Mesothelial cell of epicardium (in vitro differentiated cells): ENCODE measurements around the gene SYT5. TPM values are rescaled to one million over a fixed set of nuclear protein-coding genes. Genes with fewer than 3 reads are reported as not detected.

Experiments used
- DNase-seq, 2 experiments: peaks; one replicate each; pipeline ENCODE4 v3.0.0; 2021; ENCODE audit warnings: low spot score in 2 of 2; ENCODE audit not compliant: unreplicated experiment in 2 of 2
- H3K27ac Mint-ChIP-seq: 2 replicates; pipeline ENCODE4 v1.8.0; 2021; ENCODE audit warnings: mixed read lengths
- H3K27me3 Mint-ChIP-seq: 2 replicates; pipeline ENCODE4 v1.8.0; 2021; ENCODE audit warnings: low read depth, mixed read lengths
- H3K36me3 Mint-ChIP-seq: 2 replicates; pipeline ENCODE4 v1.8.0; 2021; ENCODE audit warnings: mixed read lengths
- H3K4me1 Mint-ChIP-seq: 2 replicates; pipeline ENCODE4 v1.8.0; 2021; ENCODE audit warnings: mixed read lengths
- H3K4me3 Mint-ChIP-seq: 2 replicates; pipeline ENCODE4 v1.8.0; 2021; ENCODE audit warnings: mild to moderate bottlenecking, moderate library complexity, mixed read lengths
- H3K9me3 Mint-ChIP-seq: 2 replicates; pipeline ENCODE4 v1.8.0; 2021; ENCODE audit warnings: mixed read lengths
- CTCF ChIP-seq: fragments of 200-600 bp; sonication (generic); IDR thresholded peaks from one replicate; pipeline ENCODE4 v1.5.0; 2021; ENCODE audit warnings: antibody characterized with exemption; ENCODE audit not compliant: unreplicated experiment
- total RNA-seq: library from RNA; stranded (reverse); gene quantifications from 3 replicates; pipeline ENCODE4 v1.2.1, GENCODE V29; 2021

SYT5 gene
- total RNA-seq, 1 donor from 2014 or later, result 0.67 TPM

- TF ChIP-seq CTCF, result no peak
- Mint-ChIP-seq H3K27me3 (peaks cover 70% of the 10 kb centered on the region), H3K27ac (no peak overlapping the region), H3K9me3 (no peaks in the 10 kb centered on the region), H3K4me1 (peaks cover 15% of the 10 kb centered on the region), H3K4me3 (no peak overlapping the region), H3K36me3 (no peaks in the 10 kb centered on the region)
- no peak for DNase-seq
Observed at GRCh38 chr19:55160986-55161365, 19.1 kb downstream of the SYT5 start.

- TF ChIP-seq CTCF, result peak; percentile 87
- Mint-ChIP-seq H3K9me3 (no peaks in the 10 kb centered on the region), H3K27me3 (peaks cover 68% of the 10 kb centered on the region), H3K36me3 (no peaks in the 10 kb centered on the region), H3K4me1 (peaks cover 15% of the 10 kb centered on the region), H3K4me3 (no peak overlapping the region), H3K27ac (peak overlapping the region; percentile 32)
- DNase-seq, result peak; percentile 89 to 93
Observed at GRCh38 chr19:55160128-55160985, 19.7 kb downstream of the SYT5 start.

GRCh38 chr19:55158848-55159749 lies 21.0 kb downstream of the SYT5 start:
- H3K4me3 Mint-ChIP-seq, result no peak overlapping the region
- H3K9me3 Mint-ChIP-seq, result no peaks in the 10 kb centered on the region

GRCh38 chr19:55158423-55158822 lies 21.7 kb downstream of the SYT5 start:
- H3K4me1 Mint-ChIP-seq, result peaks cover 15% of the 10 kb centered on the region
- H3K36me3 Mint-ChIP-seq, result no peaks in the 10 kb centered on the region
- H3K27ac Mint-ChIP-seq, result no peak overlapping the region
- peaks cover 72% of the 10 kb centered on the region for H3K27me3 Mint-ChIP-seq
- no peak overlapping the region for H3K4me3 Mint-ChIP-seq
- H3K9me3 Mint-ChIP-seq, result no peaks in the 10 kb centered on the region
- TF ChIP-seq CTCF, result no peak
- DNase-seq, result no peak

More at GRCh38 chr19:55158848-55159749, 21.0 kb downstream of the SYT5 start:
- H3K36me3 Mint-ChIP-seq, result no peaks in the 10 kb centered on the region
- H3K27ac Mint-ChIP-seq, result no peak overlapping the region
- H3K4me1 Mint-ChIP-seq, result peaks cover 15% of the 10 kb centered on the region
- peaks cover 73% of the 10 kb centered on the region for H3K27me3 Mint-ChIP-seq
- no peak for DNase-seq
- TF ChIP-seq CTCF, result no peak

- H3K4me1 Mint-ChIP-seq, result peaks cover 15% of the 10 kb centered on the region
- H3K36me3 Mint-ChIP-seq, result no peaks in the 10 kb centered on the region
- peak within 1 kb of the TSS; percentile 47 for H3K27ac Mint-ChIP-seq
Observed at GRCh38 chr19:55157064-55157908, 22.8 kb downstream of the SYT5 start, which contains the start of gene TNNI3. TNNI3 (minus strand) TSS chr19:55157732; CDS start chr19:55157589, 143 bp downstream.

More at GRCh38 chr19:55157064-55157908, 22.8 kb downstream of the SYT5 start, which contains the start of gene TNNI3:
- Mint-ChIP-seq H3K9me3 (peaks cover under 1% of the 10 kb centered on the region), H3K4me3 (peak within 1 kb of the TSS; percentile 67), H3K27me3 (peaks cover 68% of the 10 kb centered on the region)
- TF ChIP-seq CTCF, result no peak
- no peak for DNase-seq
